A549 (cell line): Measurements from ENCODE around the gene ANO4. TPM values are rescaled to one million over a fixed set of nuclear protein-coding genes. Genes with fewer than 3 reads are reported as not detected.

Experiments used
- ATAC-seq, 2 experiments: fragments of 200-7000 bp in 1 of 2; fragments of >200 bp in 1 of 2; cut with Nextera tagmentation in 1 of 2; cut with Tn5 transposase in 1 of 2; 3 replicates each; pipeline versions ENCODE4 v1.8.0 to v1.9.1; 2018 to 2020; ENCODE audit warnings: mild to moderate bottlenecking in 1 of 2, moderate library complexity in 1 of 2
- CTCF ChIA-PET: fragments of 300-600 bp; sonication (Branson Sonifier 250); formaldehyde crosslinking; extraction: SDS; loops from one replicate; lab custom pipeline; 2021; ENCODE audit warnings: antibody characterized with exemption, inconsistent platforms; lab: Yijun Ruan, JAX
- POLR2A ChIA-PET: fragments of 350-600 bp; formaldehyde crosslinking; extraction: SDS; loops from one replicate; lab custom pipeline; 2021; ENCODE audit warnings: antibody characterized with exemption, inconsistent platforms; lab: Yijun Ruan, JAX
- DNase-seq, 2 experiments: peaks; one replicate each; pipeline versions ENCODE4 v3.0.0 to v3.0.0-alpha.2; 2011 to 2016; ENCODE audit warnings: low read depth in 1 of 2, low spot score in 1 of 2
- FAIRE-seq: peaks from 2 replicates; lab custom pipeline; 2011; peaks lifted over from hg19 to GRCh38; lab: Jason Lieb, UNC
- H3K27ac ChIP-seq, 2 experiments: fragments of >200 bp; sonication (Bioruptor Twin); formaldehyde crosslinking; 3 replicates each; pipeline ENCODE4 v1.5.1; 2016 to 2017
- H3K4me1 ChIP-seq: fragments of >200 bp; sonication (Bioruptor Twin); formaldehyde crosslinking; 3 replicates; pipeline ENCODE4 v1.6.1; 2016
- H3K4me2 ChIP-seq: fragments of >200 bp; sonication (Bioruptor Twin); formaldehyde crosslinking; 3 replicates; pipeline ENCODE4 v1.6.1; 2016
- H3K4me3 ChIP-seq: fragments of >200 bp; sonication (Bioruptor Twin); formaldehyde crosslinking; 3 replicates; pipeline ENCODE4 v1.5.1; 2016
- H3K9me3 ChIP-seq: fragments of >200 bp; sonication (Bioruptor Twin); formaldehyde crosslinking; 3 replicates; pipeline ENCODE4 v1.6.1; 2016
- ATOH8 ChIP-seq: fragments of 250-450 bp; sonication (Bioruptor Pico); IDR thresholded peaks from 2 replicates; pipeline ENCODE4 v1.5.0; 2020; ENCODE audit warnings: low read depth, mild to moderate bottlenecking, moderate library complexity
- BCL3 ChIP-seq: fragments of >200 bp; sonication (Bioruptor Twin); formaldehyde crosslinking; IDR thresholded peaks from 3 replicates; pipeline ENCODE4 v1.6.1; 2016
- BHLHE40 ChIP-seq: IDR thresholded peaks from 2 replicates; pipeline ENCODE4 v1.6.1; 2012; ENCODE audit warnings: low read depth, low read length, inconsistent platforms
- CBX8 ChIP-seq: fragments of 200-600 bp; sonication (generic); IDR thresholded peaks from 2 replicates; pipeline ENCODE4 v1.6.1; 2016
- CEBPB ChIP-seq, 2 experiments: fragments of >200 bp in 1 of 2; sonication (Bioruptor Twin) in 1 of 2; formaldehyde crosslinking in 1 of 2; IDR thresholded peaks; 2 replicates each; pipeline ENCODE4 v1.6.1; 2012 to 2016
- CHD2 ChIP-seq: fragments of 150-350 bp; IDR thresholded peaks from 2 replicates; pipeline ENCODE4 v1.6.1; 2014; ENCODE audit warnings: low read length; ENCODE audit not compliant: partially characterized antibody
- CHD4 ChIP-seq: fragments of 200-600 bp; sonication (generic); IDR thresholded peaks from 2 replicates; pipeline ENCODE4 v1.6.1; 2016; ENCODE audit warnings: antibody characterized with exemption, mild to moderate bottlenecking, borderline replicate concordance
- E2F6 ChIP-seq: IDR thresholded peaks from 2 replicates; pipeline ENCODE4 v1.6.1; 2012; ENCODE audit warnings: low read depth, borderline replicate concordance
- EHMT2 ChIP-seq: fragments of 200-600 bp; sonication (generic); IDR thresholded peaks from 2 replicates; pipeline ENCODE4 v1.6.1; 2016; ENCODE audit warnings: antibody characterized with exemption, low read depth, mild to moderate bottlenecking, moderate library complexity
- EP300 ChIP-seq, 2 experiments: fragments of >200 bp; sonication (Bioruptor Twin); formaldehyde crosslinking; IDR thresholded peaks; 2 replicates in 1 of 2; 3 replicates in 1 of 2; pipeline ENCODE4 v1.6.1; 2016 to 2017
- FOSB ChIP-seq: fragments of 250-450 bp; sonication (Bioruptor Pico); IDR thresholded peaks from 2 replicates; pipeline ENCODE4 v1.5.0; 2020; ENCODE audit warnings: mild to moderate bottlenecking, moderate library complexity
- FOXS1 ChIP-seq: fragments of 250-450 bp; sonication (Bioruptor Pico); IDR thresholded peaks from 2 replicates; pipeline ENCODE4 v1.5.0; 2020; ENCODE audit warnings: mild to moderate bottlenecking, moderate library complexity
- GATA3 ChIP-seq: IDR thresholded peaks from 2 replicates; pipeline ENCODE4 v1.6.1; 2012; ENCODE audit warnings: borderline replicate concordance
- HEYL ChIP-seq: fragments of 250-450 bp; sonication (Bioruptor Pico); IDR thresholded peaks from 2 replicates; pipeline ENCODE4 v1.8.0; 2021; ENCODE audit warnings: mild to moderate bottlenecking, moderate library complexity
- HOXB5 ChIP-seq: fragments of 250-450 bp; sonication (Bioruptor Pico); IDR thresholded peaks from 2 replicates; pipeline ENCODE4 v1.5.0; 2020; ENCODE audit warnings: mild to moderate bottlenecking, moderate library complexity
- JUN ChIP-seq, 2 experiments: fragments of >200 bp; sonication (Bioruptor Twin); formaldehyde crosslinking; IDR thresholded peaks; 2 replicates in 1 of 2; 3 replicates in 1 of 2; pipeline ENCODE4 v1.6.1; 2016 to 2017
- JUNB ChIP-seq: fragments of >200 bp; sonication (Bioruptor Twin); formaldehyde crosslinking; IDR thresholded peaks from 2 replicates; pipeline ENCODE4 v1.6.1; 2016
- KDM5A ChIP-seq: fragments of 200-600 bp; sonication (generic); IDR thresholded peaks from 2 replicates; pipeline ENCODE4 v1.6.1; 2016; ENCODE audit warnings: antibody characterized with exemption, mild to moderate bottlenecking
- MAX ChIP-seq: IDR thresholded peaks from 2 replicates; pipeline ENCODE4 v1.6.1; 2012
- MAZ ChIP-seq: fragments of 150-350 bp; IDR thresholded peaks from 2 replicates; pipeline ENCODE4 v1.6.1; 2014; ENCODE audit warnings: antibody characterized with exemption, low read depth, low read length, borderline replicate concordance
- NR3C1 ChIP-seq: fragments of >200 bp; sonication (Bioruptor Twin); formaldehyde crosslinking; IDR thresholded peaks from 3 replicates; pipeline ENCODE4 v1.6.1; 2017
- PHF8 ChIP-seq: fragments of 200-600 bp; sonication (generic); IDR thresholded peaks from 2 replicates; pipeline ENCODE4 v1.6.1; 2016; ENCODE audit warnings: low read depth, mild to moderate bottlenecking, antibody characterized with exemption, moderate library complexity, borderline replicate concordance
- POLR2AphosphoS2 ChIP-seq: conservative IDR thresholded peaks from 2 replicates; pipeline ENCODE4 v1.6.1; 2012; ENCODE audit warnings: low read length, improper control_type of control experiment, inconsistent platforms
- RFX5 ChIP-seq: fragments of 450-650 bp; IDR thresholded peaks from 2 replicates; pipeline ENCODE4 v1.7.1; 2014; ENCODE audit warnings: antibody characterized with exemption, mild to moderate bottlenecking, moderate library complexity
- SMC3 ChIP-seq: fragments of >200 bp; sonication (Bioruptor Twin); formaldehyde crosslinking; IDR thresholded peaks from 3 replicates; pipeline ENCODE4 v1.6.1; 2018; ENCODE audit warnings: inconsistent platforms
- SREBF2 ChIP-seq: fragments of 450-650 bp; IDR thresholded peaks from 2 replicates; pipeline ENCODE4 v1.6.1; 2014; ENCODE audit warnings: mild to moderate bottlenecking, moderate library complexity
- TP53 ChIP-seq: fragments of 250-450 bp; sonication (Bioruptor Pico); IDR thresholded peaks from 2 replicates; pipeline ENCODE4 v1.5.0; 2021; ENCODE audit warnings: mild to moderate bottlenecking, moderate library complexity
- USF2 ChIP-seq: fragments of 450-650 bp; IDR thresholded peaks from 2 replicates; pipeline ENCODE4 v1.6.1; 2014; ENCODE audit warnings: antibody characterized with exemption
- ZSCAN20 ChIP-seq: fragments of 250-450 bp; sonication (Bioruptor Pico); IDR thresholded peaks from 2 replicates; pipeline ENCODE4 v1.8.0; 2022; ENCODE audit warnings: mild to moderate bottlenecking, moderate library complexity
- WGBS: methylation state at CpG from one replicate; pipeline ENCODE4 v1.1.6; 2017; ENCODE audit errors: missing lambda C conversion rate; 5-methylcytosine and 5-hydroxymethylcytosine counted together
- polyA plus RNA-seq, 4 experiments: library from polyadenylated mRNA; depleted of rRNA in 3 of 4; stranded (reverse); fragments of >200 nt; fragmentation: RNase III in 1 of 4; extraction: RNeasy Plus Mini Kit Qiagen cat#74134 plus additional on column Dnase treatment in 1 of 4; gene quantifications; 2 replicates in 3 of 4; 3 replicates in 1 of 4; pipeline ENCODE4 v1.2.3, GENCODE V29; 2011 to 2017
- TF ChIP-seq, protein P1 (sequence below): fragments of 150-350 bp; IDR thresholded peaks from 2 replicates; pipeline ENCODE4 v1.6.1; 2014; ENCODE audit warnings: low read depth, mild to moderate bottlenecking, low read length
- TF ChIP-seq, protein P2 (sequence below): fragments of 200-600 bp; sonication (generic); IDR thresholded peaks from 2 replicates; pipeline ENCODE4 v1.6.1; 2016; ENCODE audit warnings: antibody characterized with exemption, mild to moderate bottlenecking, moderate library complexity

The ANO4 gene
- polyA plus RNA-seq, 2 of the 4 experiments (the other 2 are of a cell fraction): 0.17 TPM; not detected in 1

DNA sequence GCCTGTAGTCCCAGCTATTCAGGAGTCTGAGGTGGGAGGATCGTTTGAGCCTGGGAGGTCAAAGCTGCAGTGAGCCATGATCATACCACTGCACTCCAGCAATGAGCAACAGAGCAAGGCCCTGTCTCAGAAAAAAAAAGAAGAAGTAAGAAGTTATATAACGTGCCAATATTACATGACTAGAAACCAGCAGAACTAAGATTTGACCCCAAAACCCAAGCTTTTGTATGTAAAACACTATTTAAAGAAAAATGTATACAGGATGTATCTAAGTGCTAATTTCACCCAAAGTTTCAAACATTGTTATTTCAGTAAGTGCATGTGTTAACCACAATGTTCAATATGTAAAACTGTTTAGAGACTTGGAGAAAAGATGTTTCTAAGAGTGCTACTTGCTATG is 320.8 kb downstream of the ANO4 start:
- FAIRE-seq: no peak
- TF ChIP-seq, protein P1, sequence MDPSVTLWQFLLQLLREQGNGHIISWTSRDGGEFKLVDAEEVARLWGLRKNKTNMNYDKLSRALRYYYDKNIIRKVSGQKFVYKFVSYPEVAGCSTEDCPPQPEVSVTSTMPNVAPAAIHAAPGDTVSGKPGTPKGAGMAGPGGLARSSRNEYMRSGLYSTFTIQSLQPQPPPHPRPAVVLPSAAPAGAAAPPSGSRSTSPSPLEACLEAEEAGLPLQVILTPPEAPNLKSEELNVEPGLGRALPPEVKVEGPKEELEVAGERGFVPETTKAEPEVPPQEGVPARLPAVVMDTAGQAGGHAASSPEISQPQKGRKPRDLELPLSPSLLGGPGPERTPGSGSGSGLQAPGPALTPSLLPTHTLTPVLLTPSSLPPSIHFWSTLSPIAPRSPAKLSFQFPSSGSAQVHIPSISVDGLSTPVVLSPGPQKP: no peak
- TF ChIP-seq ZSCAN20 (CRISPR knock-in tag) (no peak), GATA3 (no peak), NR3C1 (no peak), MAX (no peak), CHD4 (no peak), HOXB5 (CRISPR knock-in tag) (no peak), JUN (IDR thresholded peaks at IDR 0.05) (no peak), CBX8 (no peak), E2F6 (no peak), PHF8 (no peak), EP300 (IDR thresholded peaks at IDR 0.05) (no peak), SMC3 (no peak), CEBPB (IDR thresholded peaks at IDR 0.05) (no peak), EHMT2 (no peak), HEYL (no peak), USF2 (no peak), CHD2 (no peak), ATOH8 (CRISPR knock-in tag) (no peak)
- CTCF ChIA-PET: no interaction called here
- WGBS: 3% methylated on average over 2 of the region's 2 CpGs
- no peak for DNase-seq
- Histone ChIP-seq H3K9me3 (no peaks in the 10 kb centered on the region), H3K4me1 (no peaks in the 10 kb centered on the region), H3K4me2 (no peak overlapping the region), H3K4me3 (no peak overlapping the region), H3K27ac (no peak overlapping the region)
- POLR2A ChIA-PET: no interaction called here
- no peak for ATAC-seq

GRCh38 chr12:101116911-101117310 is 322.3 kb downstream of the ANO4 start:
- no peak for ATAC-seq
- ChIA-PET CTCF (no interaction called here), POLR2A (no interaction called here)
- Histone ChIP-seq H3K4me1 (no peaks in the 10 kb centered on the region), H3K9me3 (no peaks in the 10 kb centered on the region), H3K4me3 (no peak overlapping the region), H3K4me2 (no peak overlapping the region), H3K27ac (no peak overlapping the region)
- no peak for FAIRE-seq
- WGBS: 3% methylated on average over 4 of the region's 4 CpGs
- DNase-seq: no peak
- TF ChIP-seq SREBF2 (no peak), JUNB (no peak), GATA3 (no peak), RFX5 (no peak), FOXS1 (no peak), BHLHE40 (no peak), NR3C1 (no peak), TP53 (CRISPR knock-in tag) (no peak), E2F6 (no peak), BCL3 (no peak), POLR2AphosphoS2 (no peak), MAZ (no peak), FOSB (CRISPR knock-in tag) (no peak), KDM5A (no peak)
- TF ChIP-seq, protein P2, sequence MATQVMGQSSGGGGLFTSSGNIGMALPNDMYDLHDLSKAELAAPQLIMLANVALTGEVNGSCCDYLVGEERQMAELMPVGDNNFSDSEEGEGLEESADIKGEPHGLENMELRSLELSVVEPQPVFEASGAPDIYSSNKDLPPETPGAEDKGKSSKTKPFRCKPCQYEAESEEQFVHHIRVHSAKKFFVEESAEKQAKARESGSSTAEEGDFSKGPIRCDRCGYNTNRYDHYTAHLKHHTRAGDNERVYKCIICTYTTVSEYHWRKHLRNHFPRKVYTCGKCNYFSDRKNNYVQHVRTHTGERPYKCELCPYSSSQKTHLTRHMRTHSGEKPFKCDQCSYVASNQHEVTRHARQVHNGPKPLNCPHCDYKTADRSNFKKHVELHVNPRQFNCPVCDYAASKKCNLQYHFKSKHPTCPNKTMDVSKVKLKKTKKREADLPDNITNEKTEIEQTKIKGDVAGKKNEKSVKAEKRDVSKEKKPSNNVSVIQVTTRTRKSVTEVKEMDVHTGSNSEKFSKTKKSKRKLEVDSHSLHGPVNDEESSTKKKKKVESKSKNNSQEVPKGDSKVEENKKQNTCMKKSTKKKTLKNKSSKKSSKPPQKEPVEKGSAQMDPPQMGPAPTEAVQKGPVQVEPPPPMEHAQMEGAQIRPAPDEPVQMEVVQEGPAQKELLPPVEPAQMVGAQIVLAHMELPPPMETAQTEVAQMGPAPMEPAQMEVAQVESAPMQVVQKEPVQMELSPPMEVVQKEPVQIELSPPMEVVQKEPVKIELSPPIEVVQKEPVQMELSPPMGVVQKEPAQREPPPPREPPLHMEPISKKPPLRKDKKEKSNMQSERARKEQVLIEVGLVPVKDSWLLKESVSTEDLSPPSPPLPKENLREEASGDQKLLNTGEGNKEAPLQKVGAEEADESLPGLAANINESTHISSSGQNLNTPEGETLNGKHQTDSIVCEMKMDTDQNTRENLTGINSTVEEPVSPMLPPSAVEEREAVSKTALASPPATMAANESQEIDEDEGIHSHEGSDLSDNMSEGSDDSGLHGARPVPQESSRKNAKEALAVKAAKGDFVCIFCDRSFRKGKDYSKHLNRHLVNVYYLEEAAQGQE: no peak
